GM19025 (cell line): ENCODE measurements around the gene POGZ.
"Not testable (repeated sequence)": the region's sequence is repeated elsewhere in the genome, so short reads cannot be mapped to it uniquely, and the experiment has no call there.

ENCODE experiments used
- ATAC-seq: cut with Tn5 transposase; IDR thresholded peaks from one replicate; pipeline ENCODE4 v1.9.1; 2021; ENCODE audit warnings: mild to moderate bottlenecking, low read depth, moderate library complexity; ENCODE audit not compliant: unreplicated experiment

The POGZ gene

GRCh38 chr1:151419819-151420218 is 39.5 kb downstream of the POGZ start:
- no peak for ATAC-seq

GRCh38 chr1:151418081-151418480 is 41.2 kb downstream of the POGZ start:
- ATAC-seq: no peak

- no peak for ATAC-seq
Observed at GRCh38 chr1:151416231-151416630, 43.1 kb downstream of the POGZ start.

GRCh38 chr1:151411884-151412283 is 47.4 kb downstream of the POGZ start:
- no peak for ATAC-seq

- ATAC-seq: no peak
Observed at GRCh38 chr1:151408891-151409290, 50.4 kb downstream of the POGZ start.

GRCh38 chr1:151407304-151407703 is 52.0 kb downstream of the POGZ start:
- no peak for ATAC-seq

GRCh38 chr1:151406176-151406575 is 53.1 kb downstream of the POGZ start:
- no peak for ATAC-seq

GRCh38 chr1:151405187-151405951 is 53.9 kb downstream of the POGZ start:
- no peak for ATAC-seq

- ATAC-seq: no peak
Observed at GRCh38 chr1:151403612-151404011, 55.7 kb downstream of the POGZ start.

- ATAC-seq: no peak
Observed at GRCh38 chr1:151402764-151403163, 56.5 kb downstream of the POGZ start.

GRCh38 chr1:151401860-151402259 is 57.4 kb downstream of the POGZ start:
- ATAC-seq: no peak

- ATAC-seq: no peak
Observed at GRCh38 chr1:151401125-151401788, 58.0 kb downstream of the POGZ start.

GRCh38 chr1:151399324-151400171 is 59.7 kb downstream of the POGZ start, which contains the start of gene PSMB4:
Gene PSMB4, plus strand, starts transcription at chr1:151399573. Its CDS starts 15 bp downstream, at chr1:151399588.
- ATAC-seq: peak; percentile 85

- ATAC-seq: not testable (repeated sequence)
Observed at GRCh38 chr1:151396265-151396664, 63.0 kb downstream of the POGZ start.

GRCh38 chr1:151393583-151393982 is 65.7 kb downstream of the POGZ start:
- ATAC-seq: no peak

- no peak for ATAC-seq
Observed at GRCh38 chr1:151391079-151391563, 68.2 kb downstream of the POGZ start.

GRCh38 chr1:151390221-151391078 is 68.8 kb downstream of the POGZ start:
- not testable (repeated sequence) for ATAC-seq

- ATAC-seq: no peak
Observed at GRCh38 chr1:151386002-151386401, 73.3 kb downstream of the POGZ start.

GRCh38 chr1:151384584-151384983 is 74.7 kb downstream of the POGZ start:
- ATAC-seq: no peak
